ENCODE results near the gene RPS27L. TPM values are rescaled to one million over a fixed set of nuclear protein-coding genes. Genes with fewer than 3 reads are reported as not detected.

Gene RPS27L
- total and polyA plus RNA-seq, 2 of the 8 experiments (the other 6 are each of a cell fraction or from before 2014, with no cell fraction given) = 115 to 143 TPM

- H3K18ac ChIP-seq (ENCODE audit: extremely low read depth, low read length) = no peak overlapping the region
- H2BK15ac ChIP-seq (ENCODE audit: low read length) = no peak overlapping the region
- no peak overlapping the region for H3K9ac ChIP-seq (replicated peaks in 1 of 4; ENCODE audit: extremely low read depth in 1 of 4, low read depth in 3 of 4, low read length in 3 of 4)
- no peak overlapping the region for H4K5ac ChIP-seq (ENCODE audit: insufficient read length, low read depth, low read length)
- H3K4ac ChIP-seq (replicated peaks; ENCODE audit: insufficient read length, low read depth, low read length) = no peak overlapping the region
- no peaks in the 10 kb centered on the region for H3K27me3 ChIP-seq (replicated peaks in 1 of 4; ENCODE audit: control insufficient read depth in 3 of 4, extremely low read depth in 1 of 4, insufficient read depth in 3 of 4, low read length in 3 of 4)
- H3K14ac ChIP-seq (ENCODE audit: insufficient read length) = no peak overlapping the region
- no peaks in the 10 kb centered on the region for H4K20me1 ChIP-seq (replicated peaks in 1 of 2; ENCODE audit: control insufficient read depth in 1 of 2, insufficient read depth in 2 of 2, low read length in 2 of 2)
- no peak overlapping the region for H4K91ac ChIP-seq (replicated peaks; ENCODE audit: insufficient read length, low read length)
- FAIRE-seq (no peak), DNase-seq (ENCODE audit: low read depth in 1 of 2, low spot score in 2 of 2) (peak in 1 of 2 experiments; percentile 11)
- 91% methylated on average over 9 of the region's 9 CpGs; no CpG with 5 or more reads in 1 of the 2 experiments for whole genome bisulfite sequencing, 2 experiments (ENCODE audit: extremely low coverage in 1 of 2, insufficient coverage in 1 of 2, insufficient read length in 1 of 2, insufficient replicate concordance in 2 of 2, low coverage in 1 of 2, low lambda C conversion rate in 2 of 2, missing lambda C conversion rate in 1 of 2)
- ChIA-PET CTCF (ENCODE audit: partially characterized antibody) (interaction anchor here (0.7 kb wide), 1 partner anchor 34 kb away, joined by 4 read pairs; no protein-coding TSS in a partner anchor), POLR2A (ENCODE audit: partially characterized antibody) (interaction anchor here (1.8 to 1.9 kb wide), 2 partner anchors 26 to 60 kb away, joined by 3 to 4 read pairs; no protein-coding TSS in a partner anchor)
- H3K4me3 ChIP-seq (ENCODE audit: extremely low read depth in 1 of 4, insufficient read depth in 2 of 4, low read depth in 3 of 4, low read length in 4 of 4) = no peak overlapping the region
- no peak overlapping the region for H3K56ac ChIP-seq (replicated peaks; ENCODE audit: insufficient read length, low read depth, low read length)
- H3K23me2 ChIP-seq (ENCODE audit: low read depth, low read length) = no peaks in the 10 kb centered on the region
- no peaks in the 10 kb centered on the region for H3K4me1 ChIP-seq (replicated peaks in 1 of 4; ENCODE audit: control insufficient read depth in 3 of 4, insufficient read depth in 4 of 4, low read length in 3 of 4)
- no peak overlapping the region for H2AK5ac ChIP-seq (ENCODE audit: low read depth, low read length)
- no peak overlapping the region for H2BK120ac ChIP-seq (replicated peaks; ENCODE audit: low read depth, low read length)
- no peak overlapping the region for H4K8ac ChIP-seq (ENCODE audit: extremely low read depth, insufficient read depth, low read length)
- no peak overlapping the region for H2BK12ac ChIP-seq (ENCODE audit: low read depth, low read length)
- H3K23ac ChIP-seq (ENCODE audit: insufficient read length) = no peak overlapping the region
- 0 out of 4 replicates have a peak, but pooled peaks cover 0 to 2% of the 10 kb centered on the region in 2 experiments for H3K9me3 ChIP-seq (ENCODE audit: insufficient read depth in 2 of 2, low read depth in 1 of 2, low read length in 1 of 2)
- TF ChIP-seq CREB1 (IDR thresholded peaks at IDR 0.05) (no peak), SP4 (IDR thresholded peaks at IDR 0.05; ENCODE audit: low read length) (no peak), SP2 (IDR thresholded peaks at IDR 0.05; ENCODE audit: low read length) (no peak), SIRT6 (IDR thresholded peaks at IDR 0.05; ENCODE audit: low read length) (no peak), KDM1A (IDR thresholded peaks at IDR 0.05; ENCODE audit: borderline replicate concordance, low read length) (no peak), BACH1 (IDR thresholded peaks at IDR 0.05; ENCODE audit: low read length) (no peak), KDM4A (IDR thresholded peaks at IDR 0.05; ENCODE audit: low read depth, low read length, severe bottlenecking) (no peak), EGR1 (IDR thresholded peaks at IDR 0.05; ENCODE audit: borderline replicate concordance, low read depth, low read length) (no peak), CBX8 (IDR thresholded peaks at IDR 0.05; ENCODE audit: borderline replicate concordance, low read depth, low read length) (no peak)
- H3K36me3 ChIP-seq (ENCODE audit: control insufficient read depth in 2 of 4, insufficient read depth in 4 of 4, low read length in 3 of 4) = no peaks in the 10 kb centered on the region
- H3K79me1 ChIP-seq (ENCODE audit: low read depth, low read length) = no peaks in the 10 kb centered on the region
- no peak overlapping the region for H2AFZ ChIP-seq (ENCODE audit: low read length)
- no peaks in the 10 kb centered on the region for H3K79me2 ChIP-seq (ENCODE audit: control insufficient read depth in 1 of 2, insufficient read depth in 2 of 2, low read length in 2 of 2)
- H3K4me2 ChIP-seq (ENCODE audit: insufficient read depth in 1 of 2, low read depth in 2 of 2, low read length in 2 of 2) = no peak overlapping the region
- H2BK5ac ChIP-seq (ENCODE audit: low read depth, low read length) = no peak overlapping the region
- no peak overlapping the region for H3K27ac ChIP-seq (ENCODE audit: low read depth, low read length)
- no peak overlapping the region for H2BK20ac ChIP-seq (ENCODE audit: low read length)
Measured at GRCh38 chr15:63107895-63108546, 49.3 kb downstream of the RPS27L start.

All from H1 (cell line).